ENCODE data around the gene LILRA5.

The LILRA5 gene

GRCh38 chr19:54315956-54316355 is 3.0 kb upstream of the LILRA5 start:
- FAIRE-seq (no peak), DNase-seq (ENCODE audit: insufficient read length) (no peak)
- no peak for TF ChIP-seq POLR2AphosphoS5 (IDR thresholded peaks at IDR 0.05; ENCODE audit: low read depth, low read length)
- no peak for TF ChIP-seq POLR2A (IDR thresholded peaks at IDR 0.05; ENCODE audit: low read depth, low read length)
- TF ChIP-seq TAF1 (IDR thresholded peaks at IDR 0.05; ENCODE audit: borderline replicate concordance, low read depth, low read length) = no peak

- TF ChIP-seq POLR2AphosphoS5 (IDR thresholded peaks at IDR 0.05; ENCODE audit: low read depth, low read length) (no peak), TAF1 (IDR thresholded peaks at IDR 0.05; ENCODE audit: borderline replicate concordance, low read depth, low read length) (no peak), POLR2A (IDR thresholded peaks at IDR 0.05; ENCODE audit: low read depth, low read length) (no peak)
- no peak for FAIRE-seq
- no peak for DNase-seq (ENCODE audit: insufficient read length)
Observed at GRCh38 chr19:54312011-54312410, 955 bp downstream of the LILRA5 start.

- no peak for DNase-seq (ENCODE audit: insufficient read length)
- TF ChIP-seq TAF1 (IDR thresholded peaks at IDR 0.05; ENCODE audit: borderline replicate concordance, low read depth, low read length) (no peak), POLR2AphosphoS5 (IDR thresholded peaks at IDR 0.05; ENCODE audit: low read depth, low read length) (no peak), POLR2A (IDR thresholded peaks at IDR 0.05; ENCODE audit: low read depth, low read length) (no peak)
- FAIRE-seq = no peak
Observed at GRCh38 chr19:54311486-54311885, 1.5 kb downstream of the LILRA5 start.

GRCh38 chr19:54310543-54310942 is 2.4 kb downstream of the LILRA5 start:
- no peak for FAIRE-seq
- TF ChIP-seq POLR2A (IDR thresholded peaks at IDR 0.05; ENCODE audit: low read depth, low read length) = no peak
- no peak for TF ChIP-seq TAF1 (IDR thresholded peaks at IDR 0.05; ENCODE audit: borderline replicate concordance, low read depth, low read length)
- no peak for TF ChIP-seq POLR2AphosphoS5 (IDR thresholded peaks at IDR 0.05; ENCODE audit: low read depth, low read length)
- no peak for DNase-seq (ENCODE audit: insufficient read length)

GRCh38 chr19:54309811-54310210 is 3.2 kb downstream of the LILRA5 start:
- no peak for FAIRE-seq
- no peak for TF ChIP-seq TAF1 (IDR thresholded peaks at IDR 0.05; ENCODE audit: borderline replicate concordance, low read depth, low read length)
- no peak for TF ChIP-seq POLR2AphosphoS5 (IDR thresholded peaks at IDR 0.05; ENCODE audit: low read depth, low read length)
- no peak for TF ChIP-seq POLR2A (IDR thresholded peaks at IDR 0.05; ENCODE audit: low read depth, low read length)
- DNase-seq (ENCODE audit: insufficient read length) = no peak

GRCh38 chr19:54307389-54308020 is 5.5 kb downstream of the LILRA5 start:
- FAIRE-seq (no peak), DNase-seq (ENCODE audit: insufficient read length) (no peak)
- TF ChIP-seq POLR2AphosphoS5 (IDR thresholded peaks at IDR 0.05; ENCODE audit: low read depth, low read length) (no peak), TAF1 (IDR thresholded peaks at IDR 0.05; ENCODE audit: borderline replicate concordance, low read depth, low read length) (no peak), POLR2A (IDR thresholded peaks at IDR 0.05; ENCODE audit: low read depth, low read length) (no peak)

GRCh38 chr19:54305141-54305540 is 7.8 kb downstream of the LILRA5 start:
- FAIRE-seq (no peak), DNase-seq (ENCODE audit: insufficient read length) (no peak)
- TF ChIP-seq POLR2AphosphoS5 (IDR thresholded peaks at IDR 0.05; ENCODE audit: low read depth, low read length) = no peak
- TF ChIP-seq TAF1 (IDR thresholded peaks at IDR 0.05; ENCODE audit: borderline replicate concordance, low read depth, low read length) = no peak
- TF ChIP-seq POLR2A (IDR thresholded peaks at IDR 0.05; ENCODE audit: low read depth, low read length) = no peak

- TF ChIP-seq POLR2A (IDR thresholded peaks at IDR 0.05; ENCODE audit: low read depth, low read length) (no peak), POLR2AphosphoS5 (IDR thresholded peaks at IDR 0.05; ENCODE audit: low read depth, low read length) (no peak), TAF1 (IDR thresholded peaks at IDR 0.05; ENCODE audit: borderline replicate concordance, low read depth, low read length) (no peak)
- DNase-seq (ENCODE audit: insufficient read length) (no peak), FAIRE-seq (no peak)
Observed at GRCh38 chr19:54302257-54302656, 10.7 kb downstream of the LILRA5 start.

- TF ChIP-seq POLR2A (IDR thresholded peaks at IDR 0.05; ENCODE audit: low read depth, low read length) (no peak), TAF1 (IDR thresholded peaks at IDR 0.05; ENCODE audit: borderline replicate concordance, low read depth, low read length) (no peak), POLR2AphosphoS5 (IDR thresholded peaks at IDR 0.05; ENCODE audit: low read depth, low read length) (no peak)
- no peak for DNase-seq (ENCODE audit: insufficient read length)
- no peak for FAIRE-seq
Observed at GRCh38 chr19:54299515-54299914, 13.5 kb downstream of the LILRA5 start.

- TF ChIP-seq POLR2AphosphoS5 (IDR thresholded peaks at IDR 0.05; ENCODE audit: low read depth, low read length) (no peak), TAF1 (IDR thresholded peaks at IDR 0.05; ENCODE audit: borderline replicate concordance, low read depth, low read length) (no peak), POLR2A (IDR thresholded peaks at IDR 0.05; ENCODE audit: low read depth, low read length) (no peak)
- FAIRE-seq (no peak), DNase-seq (ENCODE audit: insufficient read length) (no peak)
Observed at GRCh38 chr19:54299126-54299498, 13.9 kb downstream of the LILRA5 start.

- no peak for TF ChIP-seq TAF1 (IDR thresholded peaks at IDR 0.05; ENCODE audit: borderline replicate concordance, low read depth, low read length)
- TF ChIP-seq POLR2AphosphoS5 (IDR thresholded peaks at IDR 0.05; ENCODE audit: low read depth, low read length) = no peak
- TF ChIP-seq POLR2A (IDR thresholded peaks at IDR 0.05; ENCODE audit: low read depth, low read length) = no peak
- FAIRE-seq = no peak
- DNase-seq (ENCODE audit: insufficient read length) = no peak
Observed at GRCh38 chr19:54298357-54299125, 14.4 kb downstream of the LILRA5 start.

- no peak for DNase-seq (ENCODE audit: insufficient read length)
- TF ChIP-seq POLR2AphosphoS5 (IDR thresholded peaks at IDR 0.05; ENCODE audit: low read depth, low read length) (no peak), POLR2A (IDR thresholded peaks at IDR 0.05; ENCODE audit: low read depth, low read length) (no peak), TAF1 (IDR thresholded peaks at IDR 0.05; ENCODE audit: borderline replicate concordance, low read depth, low read length) (no peak)
- FAIRE-seq = no peak
Observed at GRCh38 chr19:54297759-54298305, 15.1 kb downstream of the LILRA5 start.
